Prostate gland (tissue), 2 donors: ENCODE data around the gene TPPP. TPM values are rescaled to one million over a fixed set of nuclear protein-coding genes. Genes with fewer than 3 reads are reported as not detected.

Experiments
- DNase-seq: peaks from one replicate; pipeline ENCODE4 v3.0.0-alpha.2; 2019; ENCODE audit warnings: low spot score
- H3K27ac ChIP-seq, 2 donors: fragments of 200-600 bp; sonication (generic); 2 replicates each; pipeline ENCODE4 v1.5.1; 2017 to 2019
- H3K27me3 ChIP-seq: fragments of 200-600 bp; sonication (generic); replicated peaks from 2 replicates; pipeline ENCODE4 v1.5.1; 2019; ENCODE audit not compliant: insufficient read depth
- H3K36me3 ChIP-seq, 2 donors: fragments of 200-600 bp; sonication (generic); 1 replicate in 1 of 2; 2 replicates in 1 of 2; pipeline versions ENCODE4 v1.5.1 to v1.8.1; 2017 to 2019
- H3K4me1 ChIP-seq: fragments of 200-600 bp; sonication (generic); replicated peaks from 2 replicates; pipeline ENCODE4 v1.5.1; 2019
- H3K4me3 ChIP-seq, 2 donors: fragments of 200-600 bp; sonication (generic); 2 replicates each; pipeline ENCODE4 v1.5.1; 2017 to 2019
- H3K9me3 ChIP-seq: fragments of 200-600 bp; sonication (generic); 2 replicates; pipeline ENCODE4 v1.5.1; 2017
- CTCF ChIP-seq, 4 experiments: fragments of 200-600 bp in 2 of 4; fragments of 450-650 bp in 2 of 4; sonication (generic) in 2 of 4; IDR thresholded peaks; 1 replicate in 3 of 4; 2 replicates in 1 of 4; pipeline ENCODE4 v1.5.1; 2016 to 2019; ENCODE audit warnings: antibody characterized with exemption in 4 of 4, mild to moderate bottlenecking in 2 of 4, moderate library complexity in 2 of 4
- POLR2A ChIP-seq: fragments of 450-650 bp; IDR thresholded peaks from one replicate; pipeline ENCODE4 v1.6.1; 2016; ENCODE audit warnings: antibody characterized with exemption, mild to moderate bottlenecking
- POLR2AphosphoS5 ChIP-seq: sonication (generic); formaldehyde crosslinking; IDR thresholded peaks from one replicate; pipeline ENCODE4 v1.6.1; 2017; ENCODE audit warnings: antibody characterized with exemption
- WGBS: methylation state at CpG from one replicate; pipeline ENCODE4 v1.1.5; 2018; 5-methylcytosine and 5-hydroxymethylcytosine counted together
- intact Hi-C: fragments of 100-400 bp; cut with DNase I; formaldehyde crosslinking; loops from one replicate; pipeline ENCODE4 v1.14.2; 2022
- total RNA-seq, 2 donors: library from RNA; depleted of rRNA; stranded (reverse); fragments of >200 nt; gene quantifications; one replicate each; pipeline ENCODE4 v1.1.0, GENCODE V29; 2016

Gene TPPP
- total RNA-seq, 2 donors from 2014 or later = 2.3 to 6.9 TPM

- Histone ChIP-seq H3K4me3 (no peak overlapping the region), H3K36me3 (no peaks in the 10 kb centered on the region), H3K4me1 (peaks cover 16% of the 10 kb centered on the region), H3K27me3 (peaks cover 7% of the 10 kb centered on the region), H3K27ac (no peak overlapping the region), H3K9me3 (no peaks in the 10 kb centered on the region)
- DNase-seq = no peak
- TF ChIP-seq POLR2AphosphoS5 (no peak), POLR2A (no peak), CTCF (IDR thresholded peaks at IDR 0.05) (no peak)
- WGBS = 82% methylated on average over 22 of the region's 22 CpGs
- intact Hi-C loops = loop anchor here (2.0 kb wide), 1 partner anchor 233 kb away; no protein-coding TSS in a partner anchor
Measured at GRCh38 chr5:669842-670395, 23.2 kb downstream of the TPPP start.

GRCh38 chr5:669111-669841, 23.9 kb downstream of the TPPP start:
- TF ChIP-seq POLR2A (no peak), POLR2AphosphoS5 (no peak), CTCF (IDR thresholded peaks at IDR 0.05) (peak; percentile 32 to 52 (median 40))
- no peak overlapping the region for H3K4me3 ChIP-seq
- intact Hi-C loops = no loop called here
- H3K27ac ChIP-seq = no peak overlapping the region
- peaks cover 7% of the 10 kb centered on the region for H3K27me3 ChIP-seq
- DNase-seq = no peak
- no peaks in the 10 kb centered on the region for H3K9me3 ChIP-seq
- no peaks in the 10 kb centered on the region for H3K36me3 ChIP-seq
- peaks cover 16% of the 10 kb centered on the region for H3K4me1 ChIP-seq
- WGBS = 67% methylated on average over 37 of the region's 40 CpGs

- no peak for DNase-seq
- Histone ChIP-seq H3K4me1 (peaks cover 16% of the 10 kb centered on the region), H3K4me3 (no peak overlapping the region), H3K27ac (no peak overlapping the region), H3K36me3 (no peaks in the 10 kb centered on the region), H3K9me3 (no peaks in the 10 kb centered on the region), H3K27me3 (peaks cover under 1% of the 10 kb centered on the region)
- intact Hi-C loops = no loop called here
- WGBS = 88% methylated on average over 44 of the region's 44 CpGs
- no peak for TF ChIP-seq POLR2A
- TF ChIP-seq POLR2AphosphoS5 = no peak
- no peak for TF ChIP-seq CTCF (IDR thresholded peaks at IDR 0.05)
Measured at GRCh38 chr5:668283-668995, 24.7 kb downstream of the TPPP start.

- Histone ChIP-seq H3K27me3 (no peaks in the 10 kb centered on the region), H3K36me3 (no peaks in the 10 kb centered on the region), H3K4me1 (peaks cover 5% of the 10 kb centered on the region), H3K9me3 (no peaks in the 10 kb centered on the region), H3K4me3 (no peak overlapping the region), H3K27ac (no peak overlapping the region)
- no peak for DNase-seq
- WGBS = 88% methylated on average over 13 of the region's 13 CpGs
- intact Hi-C loops = no loop called here
- no peak for TF ChIP-seq CTCF (IDR thresholded peaks at IDR 0.05)
- TF ChIP-seq POLR2AphosphoS5 = no peak
- TF ChIP-seq POLR2A = no peak
Measured at GRCh38 chr5:666816-667498, 26.2 kb downstream of the TPPP start.
